ENCODE data around the gene MON1B. TPM values are rescaled to one million over a fixed set of nuclear protein-coding genes. Genes with fewer than 3 reads are reported as not detected.

The MON1B gene
- total RNA-seq, 1 donor from 2014 or later, result 38.4 TPM

DNA sequence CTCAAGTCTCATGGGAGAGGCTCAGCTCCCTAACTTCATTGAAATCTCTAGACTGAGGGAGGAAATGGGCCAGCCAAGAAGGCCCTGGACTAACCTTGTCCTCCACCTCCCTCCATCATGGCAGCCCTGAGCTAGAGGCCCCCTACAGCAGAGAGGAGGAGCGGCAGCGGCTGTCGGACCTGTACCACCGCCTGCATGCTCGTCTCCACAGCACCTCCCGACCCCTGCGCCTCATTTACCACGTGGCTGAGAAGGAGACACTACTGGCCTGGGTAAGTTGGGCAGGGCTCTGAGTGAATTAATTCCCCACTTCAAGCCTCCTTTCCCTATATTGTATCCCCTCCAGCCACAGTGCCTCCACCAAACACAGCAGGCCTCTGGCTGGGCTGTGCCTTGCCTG, 4.4 kb downstream of the MON1B start:
- DNase-seq (ENCODE audit: extremely low read depth, low read depth, low spot score), result no peak

DNA sequence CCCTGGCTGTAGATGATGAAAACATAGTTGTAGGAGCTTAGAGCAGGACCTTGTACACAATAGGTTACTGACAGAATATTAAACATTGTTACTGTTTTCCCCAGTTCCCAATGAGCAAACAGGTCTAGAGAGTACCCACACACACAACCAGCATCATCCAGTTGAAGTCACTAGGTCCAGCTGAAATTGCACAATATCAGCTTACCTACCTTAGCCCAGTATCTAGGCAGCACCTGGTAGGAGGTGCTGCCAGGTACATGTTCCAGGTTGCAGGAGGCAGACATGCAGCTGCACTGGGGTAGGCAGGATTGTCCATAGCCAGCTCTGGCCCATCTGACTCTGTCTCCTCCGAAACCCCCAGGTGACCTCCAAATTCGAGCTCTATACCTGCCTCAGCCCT, 6.8 kb downstream of the MON1B start:
- no peak for DNase-seq (ENCODE audit: extremely low read depth, low read depth, low spot score)

DNA sequence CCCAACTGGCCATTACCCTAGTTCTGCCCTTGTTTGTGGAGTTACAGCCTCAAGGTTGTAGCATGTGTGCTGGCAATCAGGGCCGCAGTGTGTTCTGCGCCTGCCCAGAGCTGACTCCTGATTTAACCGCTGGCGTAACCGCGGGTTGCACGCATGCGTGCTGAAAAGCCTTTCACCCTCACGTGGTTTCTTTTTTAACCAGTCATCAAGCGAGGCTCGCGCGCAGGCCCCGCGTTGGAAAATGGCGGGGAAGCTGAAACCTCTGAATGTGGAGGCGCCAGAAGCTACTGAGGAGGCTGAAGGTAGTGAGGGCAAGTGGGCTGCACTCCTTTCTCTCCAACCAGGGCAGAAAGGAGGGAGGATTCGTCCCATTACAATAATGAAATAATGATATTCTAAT, 8.2 kb downstream of the MON1B start, which contains the start of gene SYCE1L:
Gene SYCE1L, plus strand, starts transcription at position 198 of the 400 bp plus-strand sequence. Its CDS starts 44 bp downstream, at position 242.
- DNase-seq (ENCODE audit: extremely low read depth, low read depth, low spot score), result no peak

GRCh38 chr16:77206533-77206932, 15.5 kb downstream of the MON1B start:
- no peak for DNase-seq (ENCODE audit: extremely low read depth, low read depth, low spot score)

GRCh38 chr16:77207030-77207429, 16.0 kb downstream of the MON1B start:
- no peak for DNase-seq (ENCODE audit: extremely low read depth, low read depth, low spot score)

GRCh38 chr16:77208382-77208781, 17.4 kb downstream of the MON1B start:
- no peak for DNase-seq (ENCODE audit: extremely low read depth, low read depth, low spot score)

- DNase-seq (ENCODE audit: extremely low read depth, low read depth, low spot score), result no peak
These were observed 21.1 kb downstream of the MON1B start for GRCh38 chr16:77211880-77212740.

GRCh38 chr16:77212741-77213541, 22.0 kb downstream of the MON1B start:
- no peak for DNase-seq (ENCODE audit: extremely low read depth, low read depth, low spot score)

GRCh38 chr16:77213542-77214106, 22.6 kb downstream of the MON1B start:
- peak; percentile 82 for DNase-seq (ENCODE audit: extremely low read depth, low read depth, low spot score)

DNA sequence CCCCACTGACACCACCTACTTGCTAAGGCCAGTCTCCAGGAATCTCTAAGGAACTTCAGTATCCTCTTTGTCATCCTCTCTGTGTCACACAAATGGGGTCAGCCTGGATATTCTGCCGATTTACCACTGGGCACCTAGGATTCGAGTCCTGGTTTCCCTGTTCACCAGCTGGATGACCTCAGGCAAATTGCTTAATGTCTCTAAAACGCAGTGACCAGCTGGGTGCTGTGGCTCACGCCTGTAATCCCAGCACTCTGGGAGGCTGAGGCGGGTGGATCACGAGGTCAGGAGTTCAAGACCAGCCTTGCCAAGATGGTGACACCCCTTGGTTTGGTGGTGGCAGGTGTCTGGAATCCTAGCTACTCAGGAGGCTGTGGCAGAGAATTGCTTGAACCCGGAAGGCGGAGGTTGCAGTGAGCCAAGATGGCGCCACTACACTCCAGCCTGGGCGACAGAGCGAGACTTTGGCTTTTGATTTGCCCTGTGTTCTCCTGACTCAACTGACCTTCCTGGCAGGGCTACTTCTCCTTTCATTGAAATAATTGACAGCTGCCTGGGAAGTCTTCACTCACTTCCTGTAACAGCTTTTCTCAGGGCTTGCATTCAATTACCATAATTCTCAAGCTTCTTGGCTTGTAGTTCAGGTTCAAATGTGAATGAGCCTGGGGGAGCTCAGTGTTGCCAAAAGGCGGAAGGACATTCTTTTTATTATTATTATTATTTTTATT, 23.6 kb downstream of the MON1B start:
- DNase-seq (ENCODE audit: extremely low read depth, low read depth, low spot score), result no peak

DNA sequence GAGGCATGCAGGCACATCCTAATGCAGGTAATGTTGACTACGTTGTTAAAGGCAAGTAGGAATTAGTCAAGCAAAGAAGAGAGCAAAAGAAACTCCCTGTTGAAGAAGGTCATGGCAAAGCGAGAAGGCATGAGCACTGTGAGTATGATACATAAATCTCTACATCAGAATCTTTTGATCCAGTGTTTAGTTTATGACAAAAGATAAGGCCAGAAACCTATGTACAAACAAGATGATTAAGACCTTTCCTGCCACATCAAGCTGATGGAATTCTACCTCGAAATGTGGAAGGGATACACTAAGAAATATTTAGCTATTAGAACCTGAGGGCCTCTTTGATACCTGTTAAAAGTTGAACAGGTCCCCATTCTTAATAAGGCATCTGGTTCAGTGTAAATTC, 28.4 kb downstream of the MON1B start:
- DNase-seq (ENCODE audit: extremely low read depth, low read depth, low spot score), result no peak

GRCh38 chr16:77220427-77220826, 29.4 kb downstream of the MON1B start:
- DNase-seq (ENCODE audit: extremely low read depth, low read depth, low spot score), result no peak

DNA sequence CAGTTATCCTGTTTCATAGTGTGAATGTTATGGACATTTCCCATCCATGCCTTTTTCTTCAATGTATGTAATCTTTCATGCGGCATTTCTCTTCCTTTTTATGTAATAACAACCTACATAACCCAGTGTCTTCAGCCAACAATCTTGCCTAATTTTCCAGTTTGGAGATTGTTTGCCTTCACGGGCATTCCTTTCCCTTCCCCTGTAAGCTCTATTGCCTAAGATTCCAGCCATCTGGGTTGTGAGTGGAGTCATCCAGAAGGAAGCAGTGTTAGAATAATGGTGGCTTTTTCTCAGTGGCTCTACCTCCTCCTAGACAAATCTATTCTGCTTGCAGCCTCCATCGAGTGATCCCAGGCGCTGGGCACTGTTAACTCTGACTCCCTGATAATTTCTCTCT, 30.5 kb downstream of the MON1B start:
- no peak for DNase-seq (ENCODE audit: extremely low read depth, low read depth, low spot score)

DNA sequence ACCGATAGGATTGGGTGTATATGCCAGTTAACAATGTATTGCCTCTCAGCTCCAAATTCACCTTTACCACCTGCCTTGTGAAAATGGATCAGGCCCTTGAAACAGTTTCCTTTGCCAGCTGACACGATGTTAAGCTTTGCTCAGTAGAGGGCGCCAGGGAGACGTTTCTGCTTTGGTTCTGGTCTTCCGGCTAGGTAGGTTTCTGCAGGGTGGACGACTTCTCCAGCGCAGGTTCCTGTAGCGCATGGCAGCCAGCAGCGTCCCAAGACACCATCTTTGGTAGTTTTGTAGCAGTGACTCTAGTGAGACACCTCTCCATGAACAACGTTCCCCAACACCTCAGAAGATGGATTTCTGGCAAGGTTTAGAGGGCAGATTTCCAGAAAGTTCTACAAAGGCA, 32.2 kb downstream of the MON1B start:
- DNase-seq (ENCODE audit: extremely low read depth, low read depth, low spot score), result no peak

- DNase-seq (ENCODE audit: extremely low read depth, low read depth, low spot score), result no peak
These were observed 34.2 kb downstream of the MON1B start for GRCh38 chr16:77225182-77225581.

GRCh38 chr16:77227745-77228144, 36.8 kb downstream of the MON1B start:
- DNase-seq (ENCODE audit: extremely low read depth, low read depth, low spot score), result no peak

GRCh38 chr16:77231047-77231446, 40.1 kb downstream of the MON1B start:
- no peak for DNase-seq (ENCODE audit: extremely low read depth, low read depth, low spot score)

- DNase-seq (ENCODE audit: extremely low read depth, low read depth, low spot score), result no peak
These were observed 43.0 kb downstream of the MON1B start for GRCh38 chr16:77233799-77234519.

DNA sequence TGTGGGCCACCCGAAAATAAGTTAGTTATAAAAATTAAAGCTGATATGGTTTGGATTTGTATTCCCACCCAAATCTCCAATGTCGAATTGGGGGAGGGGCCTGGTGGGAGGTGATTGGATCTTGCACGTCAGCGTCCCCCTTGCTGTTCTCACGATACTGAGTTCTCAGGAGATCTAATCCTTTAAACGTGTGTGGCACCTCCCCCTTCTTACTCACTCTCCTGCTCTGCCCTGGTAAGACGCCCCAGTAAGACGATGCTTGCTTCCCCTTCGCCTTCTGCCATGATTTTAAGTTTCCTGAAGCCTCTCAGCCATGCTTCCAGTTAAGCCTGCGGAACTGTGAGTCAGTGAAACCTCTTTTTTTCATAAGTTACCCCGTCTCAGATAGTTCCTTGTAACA, 43.6 kb downstream of the MON1B start:
- DNase-seq (ENCODE audit: extremely low read depth, low read depth, low spot score), result no peak

DNA sequence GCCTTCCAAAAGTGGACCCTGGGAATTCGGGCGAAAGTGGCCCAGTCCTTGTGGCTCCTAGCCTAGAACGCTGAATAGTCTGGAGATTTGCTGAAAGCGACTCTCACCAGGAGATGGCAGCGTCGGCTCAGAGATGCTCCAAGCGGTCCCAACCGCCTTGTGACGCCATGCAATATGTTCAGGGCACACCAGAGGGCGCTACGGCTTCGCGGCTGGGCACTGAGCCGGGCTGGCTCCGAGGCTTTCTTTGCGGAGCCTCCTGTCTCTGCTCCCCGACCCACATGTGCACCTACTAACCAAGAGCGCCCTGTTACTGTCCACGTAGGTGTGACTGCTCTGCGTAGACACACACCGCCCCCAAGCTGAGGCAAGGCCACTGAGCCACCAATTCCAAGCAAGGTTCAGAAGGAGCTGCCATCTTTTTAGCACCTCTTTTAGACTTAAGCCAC, 45.1 kb downstream of the MON1B start:
- peak; percentile 71 for DNase-seq (ENCODE audit: extremely low read depth, low read depth, low spot score)

Data from glomerular endothelial cell (primary cell).